GM19467 (cell line): ENCODE results near the gene TRMT44.

Experiments
- ATAC-seq: cut with Tn5 transposase; IDR thresholded peaks from one replicate; pipeline ENCODE4 v1.9.1; 2021; ENCODE audit warnings: mild to moderate bottlenecking, moderate library complexity; ENCODE audit not compliant: unreplicated experiment

TRMT44 gene

GRCh38 chr4:8433136-8433535 lies 7.4 kb upstream of the TRMT44 start:
- ATAC-seq: no peak

- no peak for ATAC-seq
Observed at GRCh38 chr4:8434251-8435073, 6.1 kb upstream of the TRMT44 start.

DNA sequence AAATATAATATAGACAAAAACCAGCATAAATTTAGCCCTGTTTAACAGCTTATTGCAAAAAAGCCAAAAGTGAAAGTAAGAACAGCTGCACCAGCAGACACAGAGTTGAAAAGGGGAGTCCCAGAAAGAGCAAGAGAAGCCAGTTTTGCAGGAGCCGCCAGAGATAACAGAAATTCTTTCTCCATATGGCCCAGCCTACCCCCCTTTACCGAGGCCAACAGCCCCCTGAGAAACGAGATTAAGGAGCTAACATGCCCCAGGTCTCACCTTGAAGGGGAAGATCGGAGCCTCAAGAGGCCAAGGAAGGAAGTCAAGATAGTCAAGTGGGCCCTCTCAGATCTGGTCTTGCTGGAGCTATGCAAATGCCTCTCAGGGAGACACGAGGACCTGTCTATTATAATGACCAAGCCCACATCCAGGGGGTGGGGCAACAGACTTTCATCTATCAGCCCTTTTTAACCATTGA lies 4.9 kb upstream of the TRMT44 start:
- ATAC-seq: peak; percentile 50

- ATAC-seq: no peak
Observed at GRCh38 chr4:8437281-8437680, 3.3 kb upstream of the TRMT44 start.

DNA sequence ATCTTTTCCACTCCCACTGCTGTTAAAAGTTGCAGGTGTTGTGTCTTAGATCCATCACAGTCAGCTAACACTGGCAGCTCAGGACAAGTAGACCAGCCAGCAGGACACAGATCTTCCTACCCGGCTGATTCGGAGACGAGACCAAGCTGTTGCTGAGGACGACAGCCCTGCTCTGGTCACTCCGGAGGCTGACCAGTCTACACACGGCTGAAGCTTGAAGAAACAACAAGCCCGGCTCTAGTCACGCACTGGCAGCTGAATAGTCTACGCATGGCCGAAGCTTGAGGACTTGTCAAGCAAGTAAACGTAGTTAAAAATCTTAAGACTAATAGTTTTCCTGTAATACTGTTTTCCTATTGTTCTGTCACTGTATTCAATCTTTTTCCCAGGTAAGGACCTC lies 1.8 kb upstream of the TRMT44 start:
- no peak for ATAC-seq

- no peak for ATAC-seq
Observed at GRCh38 chr4:8439168-8439567, 1.4 kb upstream of the TRMT44 start.

GRCh38 chr4:8439914-8440491 lies 574 bp upstream of the TRMT44 start:
- peak; percentile 21 for ATAC-seq

DNA sequence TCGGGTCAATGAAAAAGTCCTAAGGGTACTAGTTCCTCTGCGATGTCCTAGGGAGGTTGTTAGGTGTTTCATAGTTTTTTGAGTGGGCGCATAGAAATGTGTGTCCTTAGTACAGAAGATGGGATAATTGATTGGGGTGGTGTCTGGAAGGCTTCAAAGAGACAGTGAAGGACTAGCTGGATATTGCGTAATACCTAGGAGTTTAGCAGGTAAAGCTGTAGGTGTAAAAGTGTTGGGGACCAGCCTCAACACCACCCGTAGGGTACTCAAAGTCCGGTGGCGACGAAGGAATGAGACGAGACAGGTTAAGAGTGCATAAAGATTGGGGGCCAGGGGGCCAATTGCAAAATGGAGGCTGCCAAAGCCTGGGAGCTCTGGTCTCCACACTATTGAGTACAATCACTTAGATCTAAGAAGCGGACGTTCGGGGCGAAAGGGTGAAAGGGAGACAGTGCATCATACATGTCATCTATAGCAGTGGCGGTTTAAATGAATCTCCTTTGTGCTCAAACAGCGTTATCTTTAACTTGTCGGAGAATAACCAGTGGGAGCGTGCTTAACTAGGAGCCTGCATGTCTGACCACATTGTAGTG lies 1.0 kb downstream of the TRMT44 start:
- no peak for ATAC-seq

DNA sequence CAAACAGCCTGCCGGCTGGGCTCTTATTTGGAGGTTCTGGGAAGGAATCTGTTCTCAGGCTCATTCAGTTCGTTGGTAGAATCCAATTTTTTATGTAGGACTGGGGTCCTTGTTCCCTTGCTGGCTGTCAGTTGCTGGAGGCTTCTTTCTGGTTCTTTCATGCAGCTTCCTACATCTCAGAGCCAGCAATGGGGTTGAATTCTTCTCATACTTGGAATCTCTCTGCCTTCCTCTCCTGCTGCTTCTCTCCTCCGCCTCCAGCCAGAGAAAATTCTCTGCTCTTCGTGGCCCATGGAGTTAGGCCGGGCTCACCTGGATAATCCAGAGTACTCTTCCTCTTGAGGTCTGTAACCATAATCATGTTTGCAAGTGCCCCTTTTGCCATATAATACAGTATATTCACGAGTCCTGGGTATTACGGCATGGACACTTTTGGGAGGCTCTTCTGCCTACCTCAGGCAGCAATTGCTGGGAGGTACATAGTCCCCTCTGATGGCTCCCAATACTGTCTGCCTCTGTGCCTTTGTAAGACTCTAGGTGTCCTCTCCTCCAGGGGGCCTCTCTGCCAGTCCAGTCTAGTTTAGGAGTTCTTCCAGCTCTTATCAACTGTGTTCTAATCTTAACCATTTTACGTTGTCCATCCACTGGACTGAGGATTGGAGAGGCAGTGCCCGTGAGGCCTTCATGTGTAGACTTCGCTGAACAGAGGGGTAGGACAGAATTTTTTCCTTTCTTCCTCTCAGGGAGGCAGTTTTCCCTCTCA lies 2.2 kb downstream of the TRMT44 start:
- no peak for ATAC-seq

- no peak for ATAC-seq
Observed at GRCh38 chr4:8443801-8444200, 3.2 kb downstream of the TRMT44 start.

DNA sequence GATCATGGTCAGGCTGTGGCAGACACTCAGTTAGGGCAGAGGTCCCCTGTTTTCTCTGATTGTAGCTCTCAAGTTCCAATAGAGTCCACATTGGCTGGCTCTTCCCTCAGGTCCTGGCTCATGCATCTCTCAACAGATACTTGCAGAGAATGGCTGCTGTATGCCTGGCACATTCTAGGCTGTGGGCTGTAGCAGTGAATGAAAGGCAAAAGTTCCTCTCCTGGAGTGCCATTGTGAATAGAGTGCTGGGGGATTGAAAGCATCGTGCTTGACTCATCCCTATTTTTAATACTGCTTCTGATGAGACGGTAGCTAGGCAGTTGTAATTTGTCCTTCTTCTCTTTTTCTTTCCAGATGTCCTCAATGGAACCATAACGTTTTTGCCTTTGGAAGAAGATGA lies 5.5 kb downstream of the TRMT44 start:
- ATAC-seq: no peak

DNA sequence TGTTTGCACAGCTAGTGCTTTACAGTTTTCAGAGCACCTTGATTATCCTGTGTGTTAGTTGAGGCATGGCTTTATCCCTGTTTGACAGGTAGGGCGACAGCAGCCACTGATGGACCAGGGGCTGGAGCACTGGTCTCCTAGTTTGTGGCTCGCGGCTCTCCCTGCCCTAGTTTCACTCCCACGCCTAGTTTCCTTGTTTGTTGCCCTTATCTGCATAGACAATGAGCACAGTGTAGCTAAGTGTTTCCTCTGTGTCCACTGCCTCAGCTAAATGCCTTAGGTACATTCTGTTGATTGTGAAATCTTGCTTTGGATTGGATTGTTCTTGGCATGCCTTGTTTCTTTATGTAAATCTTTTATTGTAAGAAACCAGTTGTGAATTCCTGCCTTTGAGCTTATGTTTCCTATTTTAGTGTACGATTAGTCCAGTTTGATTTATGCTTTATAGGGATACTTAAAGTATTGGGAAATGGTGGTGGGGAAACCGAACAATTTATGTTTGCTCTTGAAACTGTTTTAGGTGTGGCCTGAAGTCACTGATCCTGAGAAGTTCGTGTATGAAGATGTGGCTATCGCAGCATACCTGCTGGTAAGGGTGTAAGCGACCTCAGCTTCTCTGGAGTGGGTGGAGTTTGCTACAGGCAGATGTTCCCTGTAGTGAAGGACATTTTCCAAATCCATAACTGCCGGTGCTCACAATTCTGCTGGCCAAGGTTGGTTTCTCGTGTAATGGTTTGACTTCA lies 11.0 kb downstream of the TRMT44 start:
- no peak for ATAC-seq

GRCh38 chr4:8453957-8454356 lies 13.4 kb downstream of the TRMT44 start:
- ATAC-seq: no peak

DNA sequence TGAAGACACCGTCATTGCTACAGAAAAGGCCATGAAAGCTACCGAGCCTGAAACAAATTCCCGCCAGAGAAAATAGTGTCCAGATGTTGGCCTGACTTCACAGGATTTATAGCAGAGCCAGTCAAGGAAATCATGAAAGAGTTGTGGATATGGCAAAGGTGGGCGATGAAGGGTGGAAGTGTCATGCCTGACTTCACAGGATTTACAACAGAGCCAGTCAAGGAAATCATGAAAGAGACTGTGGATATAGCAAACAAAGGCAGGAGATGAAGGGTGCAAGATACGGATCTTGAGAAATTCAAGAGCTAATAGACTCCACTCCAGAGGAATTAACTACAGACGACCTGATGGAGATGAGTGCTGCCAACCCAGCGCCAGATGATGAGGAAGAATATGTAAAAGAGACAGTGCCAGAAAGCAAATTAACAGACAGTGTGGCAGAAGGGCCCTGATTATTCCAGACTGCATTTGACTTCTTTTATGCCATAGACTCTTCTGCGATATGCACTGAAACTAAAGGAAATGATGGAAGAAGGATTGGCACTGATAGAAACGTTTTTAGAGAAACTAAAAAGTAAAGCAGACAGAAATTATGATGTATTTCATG lies 17.2 kb downstream of the TRMT44 start:
- no peak for ATAC-seq

DNA sequence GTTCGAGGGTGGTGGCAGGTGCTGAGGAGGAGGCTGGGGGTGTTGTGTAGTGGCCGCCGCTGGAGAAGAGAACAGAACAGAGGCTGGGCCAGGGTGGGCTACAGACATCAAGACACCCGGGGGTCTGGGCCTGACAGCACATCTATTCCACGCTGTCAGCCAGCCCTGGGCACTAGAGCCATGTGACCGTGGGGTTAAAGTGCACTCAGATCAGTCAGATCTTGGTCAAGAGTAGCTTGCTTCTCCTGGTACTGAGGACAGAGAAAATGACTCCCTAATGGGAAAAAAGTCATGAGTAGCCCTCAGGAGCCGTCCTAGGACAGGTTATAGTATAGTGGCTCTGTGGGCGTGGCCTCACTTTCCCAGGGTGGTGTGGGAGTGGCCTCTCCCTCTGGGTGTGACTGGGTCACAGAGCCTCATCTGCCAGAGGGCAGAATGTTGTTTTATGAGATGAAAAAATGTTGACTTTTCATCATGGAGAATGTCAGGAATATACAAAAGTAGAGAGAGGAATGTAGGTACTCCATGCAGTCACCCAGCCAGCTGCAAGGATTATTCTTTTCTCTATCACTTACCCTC lies 19.4 kb downstream of the TRMT44 start:
- no peak for ATAC-seq

DNA sequence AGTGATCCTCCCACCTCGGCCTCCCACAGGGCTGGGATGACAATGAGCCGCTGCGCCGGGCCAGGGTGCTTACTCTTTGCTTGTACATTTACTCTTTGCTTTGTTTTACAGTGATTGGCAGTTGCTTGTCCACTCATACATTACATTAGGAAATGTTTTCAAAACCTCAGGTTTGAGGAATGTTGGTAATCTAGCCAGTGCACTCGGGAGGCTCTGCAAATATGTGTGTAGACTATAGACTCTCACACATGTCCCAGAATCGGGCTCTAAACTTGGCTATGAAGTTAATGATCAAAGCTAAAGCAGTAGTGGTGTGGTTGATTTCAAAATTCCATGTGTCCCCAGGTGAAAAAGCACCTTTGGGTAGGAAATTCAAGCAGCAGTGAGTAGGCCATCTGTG lies 20.5 kb downstream of the TRMT44 start:
- no peak for ATAC-seq

- no peak for ATAC-seq
Observed at GRCh38 chr4:8461616-8462015, 21.0 kb downstream of the TRMT44 start.

DNA sequence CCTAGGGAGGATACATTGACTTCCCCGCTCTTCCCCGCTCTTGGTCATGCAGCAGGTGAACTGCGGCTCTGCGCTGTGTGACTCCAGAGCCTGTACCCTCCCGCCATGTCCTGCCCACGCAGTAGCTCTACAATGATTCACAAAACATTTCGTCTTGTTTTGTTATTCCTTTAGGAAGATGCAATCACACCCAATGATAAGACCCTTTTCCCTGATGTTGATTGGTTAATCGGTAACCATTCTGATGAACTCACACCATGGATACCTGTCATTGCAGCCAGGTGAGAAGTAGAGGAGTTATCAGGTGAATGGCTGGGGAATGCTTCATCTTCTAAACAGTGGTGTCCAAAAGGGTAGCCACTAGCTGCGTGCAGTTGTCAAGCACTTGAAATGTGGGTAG lies 23.2 kb downstream of the TRMT44 start:
- ATAC-seq: no peak

DNA sequence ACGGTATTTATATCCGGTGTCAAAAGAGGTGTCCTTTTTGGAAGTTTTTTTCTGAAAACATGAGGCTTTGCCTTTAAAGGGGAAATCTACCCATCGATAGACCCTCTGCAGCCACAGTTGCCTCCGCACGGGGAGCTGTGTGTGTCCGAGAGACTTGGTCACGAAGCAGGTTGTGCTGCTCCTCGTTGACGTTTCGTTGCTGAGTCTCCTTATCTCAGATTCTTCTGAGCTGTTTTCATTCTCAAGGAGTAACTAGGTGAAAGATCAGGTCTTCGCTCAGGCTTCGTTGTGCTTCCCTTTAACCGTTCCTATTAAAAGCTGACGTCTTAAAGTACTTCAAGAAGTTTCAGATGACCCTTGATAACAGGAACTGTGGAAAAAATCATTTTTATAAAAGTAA lies 23.8 kb downstream of the TRMT44 start:
- no peak for ATAC-seq
